BE2C (cell line): Measurements from ENCODE around the gene STAC.
"Not testable (repeated sequence)": the region's sequence is repeated elsewhere in the genome, so short reads cannot be mapped to it uniquely, and the experiment has no call there.

Source experiments
- DNase-seq: peaks from one replicate; pipeline ENCODE4 v3.0.0-alpha.2; 2020
- H3K27me3 ChIP-seq: fragments of 250-450 bp; sonication (Bioruptor Pico); 2 replicates; pipeline ENCODE4 v1.5.1; 2020; ENCODE audit warnings: mild to moderate bottlenecking
- H3K36me3 ChIP-seq: fragments of 250-450 bp; sonication (Bioruptor Pico); 2 replicates; pipeline ENCODE4 v1.5.1; 2020; ENCODE audit warnings: mild to moderate bottlenecking
- H3K4me1 ChIP-seq: fragments of 250-450 bp; sonication (Bioruptor Pico); 2 replicates; pipeline ENCODE4 v1.5.1; 2020
- H3K4me3 ChIP-seq: 2 replicates; pipeline ENCODE4 v1.5.1; 2011; ENCODE audit warnings: low read depth, low read length
- H3K9me3 ChIP-seq: fragments of 250-450 bp; sonication (Bioruptor Pico); 2 replicates; pipeline ENCODE4 v1.5.1; 2020
- TF ChIP-seq, protein P1 (sequence below): IDR thresholded peaks from 2 replicates; pipeline ENCODE4 v1.5.1; 2012; ENCODE audit warnings: mild to moderate bottlenecking, low read depth, low read length

The STAC gene

DNA sequence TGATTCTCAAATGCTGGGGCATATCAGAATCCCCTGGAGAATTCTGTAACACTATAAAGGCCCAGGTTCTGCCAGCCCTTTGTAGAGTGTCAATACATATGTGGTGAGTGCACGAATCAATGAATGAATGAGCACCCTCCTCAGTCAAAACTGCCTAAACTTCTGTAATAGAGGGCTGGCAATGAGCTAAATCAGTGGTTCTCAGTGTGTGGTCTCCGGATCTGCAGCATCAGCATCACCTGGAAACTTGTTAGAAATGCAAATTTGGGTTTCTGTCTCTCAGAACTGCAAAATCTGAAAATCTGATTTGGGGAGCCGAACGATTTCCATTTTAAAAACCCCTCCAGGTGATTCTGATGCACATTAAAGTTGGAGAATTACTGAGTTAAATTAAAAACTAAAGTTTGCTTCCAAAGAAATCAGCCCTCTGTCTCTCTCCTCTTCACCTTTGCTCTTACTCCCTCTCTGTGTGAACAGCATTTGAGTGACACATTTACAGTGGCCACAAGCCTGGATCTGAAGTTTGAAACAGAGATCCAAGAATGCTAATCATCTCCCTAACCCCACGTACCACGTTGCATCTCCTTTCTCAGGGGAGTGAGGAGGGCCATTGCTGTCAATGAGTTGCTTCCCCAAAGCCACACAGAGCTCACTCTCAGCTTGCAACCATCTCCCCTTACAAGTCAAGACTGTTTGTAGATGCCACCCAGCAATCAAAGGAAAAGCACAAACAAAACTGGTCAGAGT, 109.5 kb downstream of the STAC start:
- DNase-seq, result no peak
- Histone ChIP-seq H3K9me3 (no peaks in the 10 kb centered on the region), H3K4me1 (no peaks in the 10 kb centered on the region), H3K4me3 (no peak overlapping the region), H3K27me3 (no peaks in the 10 kb centered on the region), H3K36me3 (peaks cover 61% of the 10 kb centered on the region)
- TF ChIP-seq, protein P1, sequence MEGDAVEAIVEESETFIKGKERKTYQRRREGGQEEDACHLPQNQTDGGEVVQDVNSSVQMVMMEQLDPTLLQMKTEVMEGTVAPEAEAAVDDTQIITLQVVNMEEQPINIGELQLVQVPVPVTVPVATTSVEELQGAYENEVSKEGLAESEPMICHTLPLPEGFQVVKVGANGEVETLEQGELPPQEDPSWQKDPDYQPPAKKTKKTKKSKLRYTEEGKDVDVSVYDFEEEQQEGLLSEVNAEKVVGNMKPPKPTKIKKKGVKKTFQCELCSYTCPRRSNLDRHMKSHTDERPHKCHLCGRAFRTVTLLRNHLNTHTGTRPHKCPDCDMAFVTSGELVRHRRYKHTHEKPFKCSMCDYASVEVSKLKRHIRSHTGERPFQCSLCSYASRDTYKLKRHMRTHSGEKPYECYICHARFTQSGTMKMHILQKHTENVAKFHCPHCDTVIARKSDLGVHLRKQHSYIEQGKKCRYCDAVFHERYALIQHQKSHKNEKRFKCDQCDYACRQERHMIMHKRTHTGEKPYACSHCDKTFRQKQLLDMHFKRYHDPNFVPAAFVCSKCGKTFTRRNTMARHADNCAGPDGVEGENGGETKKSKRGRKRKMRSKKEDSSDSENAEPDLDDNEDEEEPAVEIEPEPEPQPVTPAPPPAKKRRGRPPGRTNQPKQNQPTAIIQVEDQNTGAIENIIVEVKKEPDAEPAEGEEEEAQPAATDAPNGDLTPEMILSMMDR, result no peak

DNA sequence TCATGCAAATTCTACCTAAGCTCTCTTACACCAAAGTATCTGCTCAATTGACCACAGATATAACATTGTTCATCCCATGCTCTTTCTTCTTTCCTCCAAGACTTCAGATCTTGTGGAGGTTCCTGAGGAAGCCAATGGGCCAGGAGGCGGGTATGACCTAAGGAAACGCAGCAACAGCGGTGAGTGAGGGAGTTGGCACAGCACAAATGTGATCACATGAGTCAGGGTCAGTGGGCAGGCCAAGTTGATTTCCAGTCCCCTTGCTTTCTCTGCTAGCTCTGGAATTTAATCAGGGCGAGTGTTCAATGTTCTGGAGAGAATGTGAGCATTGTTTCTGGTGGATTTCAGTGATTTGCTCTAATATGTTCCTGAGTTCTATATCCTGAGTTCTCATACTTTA, 112.7 kb downstream of the STAC start:
- TF ChIP-seq, protein P1, result no peak
- DNase-seq, result no peak
- no peaks in the 10 kb centered on the region for H3K4me1 ChIP-seq
- no peak overlapping the region for H3K4me3 ChIP-seq
- no peaks in the 10 kb centered on the region for H3K27me3 ChIP-seq
- H3K36me3 ChIP-seq, result peaks cover 43% of the 10 kb centered on the region
- no peaks in the 10 kb centered on the region for H3K9me3 ChIP-seq

DNA sequence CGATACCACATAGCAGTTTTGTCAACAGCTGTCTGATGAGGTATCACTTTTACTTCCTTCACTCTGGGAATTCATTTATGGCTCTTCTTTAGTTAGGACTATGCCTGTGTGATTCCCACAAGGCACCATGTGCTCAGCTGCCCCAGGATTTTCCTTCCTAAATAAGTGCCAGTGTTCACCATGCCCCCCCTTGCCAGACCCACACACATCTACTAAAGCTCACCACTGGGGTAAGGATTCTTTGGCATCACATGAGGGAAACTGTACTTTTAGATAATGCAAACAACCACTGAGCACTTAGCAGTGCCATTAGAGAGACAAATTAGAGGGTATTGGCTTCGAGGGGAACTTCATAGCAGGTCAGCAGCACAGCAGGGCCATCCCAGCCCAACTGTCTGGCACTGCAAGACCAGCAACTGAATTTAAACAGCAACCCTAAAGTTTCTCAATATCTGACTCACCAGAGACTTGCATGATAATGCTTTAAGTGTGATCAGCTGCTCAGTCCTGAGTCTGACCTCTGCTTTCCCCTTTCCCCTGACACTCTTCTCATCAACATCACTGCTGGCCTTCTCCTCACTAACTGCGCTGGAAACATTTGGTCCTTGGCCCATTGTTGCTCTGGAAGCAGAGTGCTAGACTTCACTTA, 114.3 kb downstream of the STAC start:
- Histone ChIP-seq H3K36me3 (peaks cover 39% of the 10 kb centered on the region), H3K27me3 (no peaks in the 10 kb centered on the region), H3K9me3 (no peaks in the 10 kb centered on the region), H3K4me3 (no peak overlapping the region), H3K4me1 (no peaks in the 10 kb centered on the region)
- no peak for DNase-seq
- TF ChIP-seq, protein P1, result no peak

DNA sequence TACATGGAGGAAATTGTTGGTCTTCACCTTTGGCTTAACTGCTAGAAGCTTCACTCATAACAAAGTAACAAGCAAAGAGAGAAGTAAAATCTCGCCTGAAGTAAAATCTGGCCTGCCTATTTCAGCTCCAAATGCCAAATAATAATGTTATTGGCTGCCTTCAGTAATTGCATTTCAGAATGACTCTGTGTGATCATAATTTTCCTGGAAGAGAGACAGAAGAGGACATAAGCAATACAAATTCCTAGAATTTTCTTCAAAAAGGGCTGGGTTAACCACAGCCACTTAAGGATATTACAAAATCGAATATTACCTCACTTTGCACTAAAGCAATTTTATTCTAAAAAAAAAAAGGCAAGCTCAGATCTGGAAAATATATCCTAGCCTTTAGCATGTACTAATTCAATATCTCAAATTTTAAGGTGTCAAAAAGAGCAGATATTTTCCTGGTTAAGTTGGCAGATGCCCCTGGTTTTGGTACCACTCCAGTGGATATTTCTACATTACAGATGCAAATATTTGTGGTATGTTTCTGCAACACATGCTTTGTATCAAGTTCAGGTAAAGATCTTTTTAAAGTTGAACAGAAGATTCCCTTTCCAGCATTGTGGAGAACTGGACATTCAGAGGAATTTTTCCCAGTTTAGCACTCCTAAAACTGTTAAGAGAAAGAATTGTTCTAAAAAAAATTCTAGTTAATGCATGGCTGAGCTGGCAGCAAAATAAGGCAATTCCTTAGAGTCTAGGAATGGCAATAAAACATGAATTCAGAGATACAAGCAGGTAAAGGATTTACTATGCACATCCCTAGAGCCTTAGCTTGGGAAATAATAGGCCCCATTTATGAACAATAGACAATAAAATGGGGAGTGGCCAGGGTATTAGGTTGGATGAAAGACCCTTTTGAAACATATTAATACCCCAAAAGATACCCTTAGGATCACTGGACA, 116.7 kb downstream of the STAC start:
- H3K27me3 ChIP-seq, result no peaks in the 10 kb centered on the region
- peaks cover 3% of the 10 kb centered on the region for H3K4me1 ChIP-seq
- H3K9me3 ChIP-seq, result no peaks in the 10 kb centered on the region
- peaks cover 32% of the 10 kb centered on the region for H3K36me3 ChIP-seq
- H3K4me3 ChIP-seq, result no peak overlapping the region
- TF ChIP-seq, protein P1, result no peak
- no peak for DNase-seq

DNA sequence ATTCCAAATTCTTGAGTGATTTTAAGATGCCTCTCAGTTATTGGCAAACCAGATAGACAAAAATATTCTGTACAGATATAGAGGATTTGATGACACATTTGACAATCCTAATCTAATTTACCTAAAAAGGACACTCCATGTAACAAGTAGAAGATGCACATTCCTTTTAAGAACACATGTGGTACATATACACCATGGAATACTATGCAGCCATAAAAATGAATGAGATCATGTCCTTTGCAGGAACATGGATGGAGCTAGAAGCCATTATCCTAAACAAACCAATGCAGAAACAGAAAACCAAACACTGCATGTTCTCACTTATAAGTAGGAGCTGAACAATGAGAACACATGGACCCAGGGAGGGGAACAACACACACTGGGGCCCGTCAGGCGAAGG, 119.7 kb downstream of the STAC start:
- not testable (repeated sequence) for H3K27me3 ChIP-seq

DNA sequence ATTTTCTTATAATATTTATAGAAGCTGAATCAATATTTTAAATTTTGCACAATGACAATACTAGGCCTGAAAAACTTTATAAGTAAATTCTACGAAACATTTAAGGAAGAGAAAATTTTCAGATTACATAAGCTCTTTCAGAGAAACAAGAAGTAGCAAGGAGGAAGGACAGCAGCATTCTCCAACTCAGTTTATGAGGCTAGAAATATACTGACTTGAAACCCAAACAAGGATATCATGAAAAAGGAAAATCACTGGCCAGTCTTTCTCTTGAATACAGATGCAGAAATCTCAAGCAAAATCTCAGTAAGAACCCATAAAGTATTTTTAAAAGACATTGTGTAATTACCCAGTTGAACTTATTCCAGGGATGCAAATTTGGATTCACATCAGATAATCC, 121.3 kb downstream of the STAC start:
- peaks cover 8% of the 10 kb centered on the region for H3K4me1 ChIP-seq
- DNase-seq, result no peak
- H3K27me3 ChIP-seq, result no peaks in the 10 kb centered on the region
- H3K36me3 ChIP-seq, result peaks cover 33% of the 10 kb centered on the region
- TF ChIP-seq, protein P1, result no peak
- H3K9me3 ChIP-seq, result no peaks in the 10 kb centered on the region
- H3K4me3 ChIP-seq, result no peak overlapping the region

More for the DNA sequence above, 119.7 kb downstream of the STAC start:
- peaks cover 30% of the 10 kb centered on the region for H3K36me3 ChIP-seq
- not testable (repeated sequence) for H3K9me3 ChIP-seq, DNase-seq, H3K4me1 ChIP-seq, H3K4me3 ChIP-seq
